Measurements from ENCODE around the gene SLC44A2.

DNA sequence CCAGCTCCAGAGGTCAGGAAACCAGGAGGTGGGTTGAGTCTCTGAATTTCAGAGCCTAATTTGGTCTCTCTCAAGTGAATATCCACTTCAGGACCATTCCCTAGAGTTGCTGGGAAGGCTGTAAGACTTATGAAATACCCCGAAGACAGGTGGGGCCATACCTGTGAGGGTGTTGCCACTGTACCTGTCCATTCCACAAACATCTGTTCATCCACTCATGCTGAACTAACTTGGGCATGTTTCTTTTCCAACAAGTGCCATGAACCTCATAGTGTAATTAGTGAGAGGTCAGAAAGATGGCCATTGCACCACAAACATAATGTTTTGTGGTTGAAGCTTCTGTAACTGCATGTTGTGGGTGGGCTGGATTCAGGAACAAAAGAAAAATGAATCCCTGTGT lies 36.6 kb downstream of the SLC44A2 start:
- no peak for TF ChIP-seq CTCF (optimal IDR thresholded peaks at IDR 0.05 in 1 of 3, IDR thresholded peaks at IDR 0.05 in 1 of 3, conservative IDR thresholded peaks at IDR 0.05 in 1 of 3; ENCODE audit: extremely low read depth in 1 of 3, insufficient read depth in 2 of 3, low read length in 3 of 3)
- no peak for TF ChIP-seq EZH2 (IDR thresholded peaks at IDR 0.05; ENCODE audit: low read length)
